Ascending aorta (tissue), 2 donors: ENCODE data around the gene SIPA1. TPM values are rescaled to one million over a fixed set of nuclear protein-coding genes. Genes with fewer than 3 reads are reported as not detected.

Source experiments
- DNase-seq, 2 donors: peaks; one replicate each; pipeline ENCODE4 v3.0.0-alpha.2; 2019; ENCODE audit warnings: low spot score in 2 of 2
- H3K27ac ChIP-seq, 2 donors: fragments of 200-600 bp; sonication (generic); one replicate each; pipeline ENCODE4 v1.5.1; 2016 to 2017; ENCODE audit warnings: mild to moderate bottlenecking in 1 of 2
- H3K27me3 ChIP-seq: fragments of 200-600 bp; sonication (generic); one replicate; pipeline ENCODE4 v1.5.1; 2017
- H3K36me3 ChIP-seq, 2 donors: fragments of 200-600 bp; sonication (generic); one replicate each; pipeline ENCODE4 v1.5.1; 2016
- H3K4me1 ChIP-seq, 2 donors: fragments of 200-600 bp; sonication (generic); one replicate each; pipeline ENCODE4 v1.5.1; 2016 to 2017; ENCODE audit warnings: mild to moderate bottlenecking in 1 of 2
- H3K4me3 ChIP-seq, 2 donors: fragments of 200-600 bp; sonication (generic); one replicate each; pipeline ENCODE4 v1.5.1; 2016 to 2017; ENCODE audit warnings: mild to moderate bottlenecking in 1 of 2
- H3K9me3 ChIP-seq, 2 donors: fragments of 200-600 bp; sonication (generic); one replicate each; pipeline ENCODE4 v1.5.1; 2016
- CTCF ChIP-seq, 3 experiments: fragments of 200-600 bp in 2 of 3; fragments of 450-650 bp in 1 of 3; sonication (generic) in 2 of 3; IDR thresholded peaks; one replicate each; pipeline ENCODE4 v1.5.1; 2016 to 2019; ENCODE audit warnings: antibody characterized with exemption in 3 of 3, mild to moderate bottlenecking in 1 of 3, moderate library complexity in 1 of 3
- intact Hi-C: fragments of 100-400 bp; cut with DNase I; formaldehyde crosslinking; loops from one replicate; pipeline ENCODE4 v1.15.1; 2023
- total RNA-seq: library from RNA; depleted of rRNA; stranded (reverse); fragments of >200 nt; gene quantifications from one replicate; pipeline ENCODE4 v1.1.0, GENCODE V29; 2016

Gene SIPA1
- total RNA-seq, 1 donor from 2014 or later = 145 TPM

- DNase-seq = no peak
- peaks cover 85 to 95% of the 10 kb centered on the region in 2 donors for H3K36me3 ChIP-seq
- no peak for TF ChIP-seq CTCF (IDR thresholded peaks at IDR 0.05)
- no peaks in the 10 kb centered on the region for H3K9me3 ChIP-seq
- no peak overlapping the region for H3K27ac ChIP-seq
- no peak overlapping the region for H3K4me3 ChIP-seq
- H3K4me1 ChIP-seq = no peaks in the 10 kb centered on the region
- intact Hi-C loops = no loop called here
- no peaks in the 10 kb centered on the region for H3K27me3 ChIP-seq
Measured at GRCh38 chr11:65627202-65627601, 10.7 kb upstream of the SIPA1 start.

GRCh38 chr11:65629579-65629978 lies 8.3 kb upstream of the SIPA1 start:
- Histone ChIP-seq H3K9me3 (no peaks in the 10 kb centered on the region), H3K27ac (no peak overlapping the region), H3K4me1 (no peaks in the 10 kb centered on the region), H3K36me3 (peaks cover 82 to 93% of the 10 kb centered on the region in 2 donors), H3K27me3 (no peaks in the 10 kb centered on the region), H3K4me3 (no peak overlapping the region)
- DNase-seq = no peak
- intact Hi-C loops = no loop called here
- TF ChIP-seq CTCF (IDR thresholded peaks at IDR 0.05) = no peak

DNA sequence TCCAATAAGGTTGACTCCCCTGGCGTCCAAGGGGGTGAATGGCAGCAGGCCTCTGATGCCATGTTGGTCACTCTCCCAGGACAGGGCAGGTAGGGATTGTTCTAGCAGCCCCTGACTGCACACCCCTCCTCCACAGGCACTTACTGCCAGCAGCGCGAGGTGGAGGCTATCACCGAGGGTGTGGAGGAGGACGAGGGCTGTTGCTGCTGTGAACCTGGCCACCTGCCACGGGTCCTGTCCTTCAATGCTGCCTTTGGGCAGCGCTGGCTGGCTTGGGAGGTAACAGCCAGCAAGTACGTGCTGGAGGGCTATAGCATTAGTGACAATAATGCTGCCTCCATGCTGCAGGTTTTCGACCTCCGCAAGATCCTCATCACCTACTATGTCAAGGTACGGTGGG lies 7.7 kb upstream of the SIPA1 start:
- no peaks in the 10 kb centered on the region for H3K9me3 ChIP-seq
- no peaks in the 10 kb centered on the region for H3K4me1 ChIP-seq
- no peak overlapping the region for H3K4me3 ChIP-seq
- intact Hi-C loops = no loop called here
- no peak for DNase-seq
- no peak overlapping the region for H3K27ac ChIP-seq
- TF ChIP-seq CTCF (IDR thresholded peaks at IDR 0.05) = no peak
- peaks cover 83 to 93% of the 10 kb centered on the region in 2 donors for H3K36me3 ChIP-seq
- H3K27me3 ChIP-seq = no peaks in the 10 kb centered on the region

GRCh38 chr11:65633390-65634108 lies 4.4 kb upstream of the SIPA1 start:
- Histone ChIP-seq H3K9me3 (no peaks in the 10 kb centered on the region), H3K27ac (no peak overlapping the region), H3K36me3 (peaks cover 67 to 77% of the 10 kb centered on the region in 2 donors), H3K27me3 (no peaks in the 10 kb centered on the region), H3K4me1 (peaks cover 2 to 7% of the 10 kb centered on the region in 2 donors), H3K4me3 (no peak overlapping the region)
- DNase-seq = no peak
- no peak for TF ChIP-seq CTCF (IDR thresholded peaks at IDR 0.05)
- intact Hi-C loops = no loop called here

- Histone ChIP-seq H3K4me1 (peaks cover 2 to 7% of the 10 kb centered on the region in 2 donors), H3K9me3 (no peaks in the 10 kb centered on the region), H3K36me3 (peaks cover 61 to 72% of the 10 kb centered on the region in 2 donors), H3K4me3 (no peak overlapping the region), H3K27ac (no peak overlapping the region), H3K27me3 (no peaks in the 10 kb centered on the region)
- no peak for TF ChIP-seq CTCF (IDR thresholded peaks at IDR 0.05)
- intact Hi-C loops = no loop called here
- DNase-seq = no peak
Measured at GRCh38 chr11:65634109-65634436, 3.8 kb upstream of the SIPA1 start.

- H3K27me3 ChIP-seq = no peaks in the 10 kb centered on the region
- H3K4me1 ChIP-seq = peaks cover 2 to 7% of the 10 kb centered on the region in 2 donors
- TF ChIP-seq CTCF (IDR thresholded peaks at IDR 0.05) = no peak
- peaks cover 58 to 68% of the 10 kb centered on the region in 2 donors for H3K36me3 ChIP-seq
- no peak overlapping the region for H3K4me3 ChIP-seq
- no peak for DNase-seq
- no peak overlapping the region for H3K27ac ChIP-seq
- no peaks in the 10 kb centered on the region for H3K9me3 ChIP-seq
- intact Hi-C loops = no loop called here
Measured at GRCh38 chr11:65634440-65634839, 3.5 kb upstream of the SIPA1 start.
